Stimulated activated CD4-positive, alpha-beta T cell treated with anti-CD3 and anti-CD28 coated beads, TNF-alpha, amount 100 ng/mL, for 48 hours (primary cell): Measurements from ENCODE around the gene SLC2A4RG.

Source experiments
- DNase-seq, 3 donors: peaks; one replicate each; pipeline ENCODE4 v3.0.0-alpha.2; 2020; ENCODE audit warnings: low read depth in 3 of 3

The SLC2A4RG gene, protein sequence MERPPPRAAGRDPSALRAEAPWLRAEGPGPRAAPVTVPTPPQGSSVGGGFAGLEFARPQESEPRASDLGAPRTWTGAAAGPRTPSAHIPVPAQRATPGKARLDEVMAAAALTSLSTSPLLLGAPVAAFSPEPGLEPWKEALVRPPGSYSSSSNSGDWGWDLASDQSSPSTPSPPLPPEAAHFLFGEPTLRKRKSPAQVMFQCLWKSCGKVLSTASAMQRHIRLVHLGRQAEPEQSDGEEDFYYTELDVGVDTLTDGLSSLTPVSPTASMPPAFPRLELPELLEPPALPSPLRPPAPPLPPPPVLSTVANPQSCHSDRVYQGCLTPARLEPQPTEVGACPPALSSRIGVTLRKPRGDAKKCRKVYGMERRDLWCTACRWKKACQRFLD

DNA sequence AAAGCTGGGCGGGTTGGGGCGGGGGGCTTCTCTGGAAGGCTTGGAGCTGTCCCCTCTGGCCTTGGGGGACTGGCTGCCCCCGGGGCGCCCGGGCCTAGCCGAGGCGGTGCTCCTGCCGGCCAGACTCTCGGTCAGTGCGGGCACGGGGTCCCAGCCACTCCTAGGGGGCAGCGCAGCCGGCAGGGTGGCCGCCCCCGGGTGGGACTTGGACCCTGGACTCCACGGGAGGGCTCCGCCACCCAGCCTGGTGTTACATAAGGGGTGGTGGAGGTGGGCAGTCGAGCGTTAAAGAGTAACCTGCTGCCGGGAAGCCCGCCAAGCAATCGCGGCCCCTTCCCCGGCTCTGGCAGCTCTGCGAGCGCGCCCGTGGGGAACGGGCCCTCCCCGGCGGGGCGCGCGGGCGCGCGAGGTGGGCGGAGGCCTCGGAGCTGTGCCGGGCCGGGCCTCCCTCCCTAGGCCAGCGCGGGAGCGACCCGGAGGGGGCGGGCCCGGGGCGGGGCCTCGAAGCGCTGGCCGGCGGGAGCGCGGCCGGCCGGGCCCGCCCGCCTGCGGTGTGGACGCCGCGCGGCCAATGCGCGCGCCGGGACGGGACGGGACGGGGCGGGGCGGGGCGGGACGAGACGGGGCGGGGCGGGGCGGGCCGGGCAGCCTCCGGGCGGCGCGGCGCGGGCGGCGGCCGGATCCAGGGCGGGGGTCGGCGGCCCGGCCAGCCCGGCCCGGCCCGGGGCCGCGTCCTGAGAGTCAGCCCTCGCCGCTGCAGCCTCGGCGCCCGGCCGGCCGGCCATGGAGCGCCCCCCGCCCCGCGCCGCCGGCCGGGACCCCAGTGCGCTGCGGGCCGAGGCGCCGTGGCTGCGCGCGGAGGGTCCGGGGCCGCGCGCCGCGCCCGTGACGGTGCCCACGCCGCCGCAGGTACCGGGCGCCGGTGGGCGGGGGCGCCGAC lies at the start of gene SLC2A4RG:
Gene SLC2A4RG (plus strand): TSS at position 647 of the 940 bp plus-strand sequence. CDS start 137 bp downstream, at position 784.
- DNase-seq = no peak

DNA sequence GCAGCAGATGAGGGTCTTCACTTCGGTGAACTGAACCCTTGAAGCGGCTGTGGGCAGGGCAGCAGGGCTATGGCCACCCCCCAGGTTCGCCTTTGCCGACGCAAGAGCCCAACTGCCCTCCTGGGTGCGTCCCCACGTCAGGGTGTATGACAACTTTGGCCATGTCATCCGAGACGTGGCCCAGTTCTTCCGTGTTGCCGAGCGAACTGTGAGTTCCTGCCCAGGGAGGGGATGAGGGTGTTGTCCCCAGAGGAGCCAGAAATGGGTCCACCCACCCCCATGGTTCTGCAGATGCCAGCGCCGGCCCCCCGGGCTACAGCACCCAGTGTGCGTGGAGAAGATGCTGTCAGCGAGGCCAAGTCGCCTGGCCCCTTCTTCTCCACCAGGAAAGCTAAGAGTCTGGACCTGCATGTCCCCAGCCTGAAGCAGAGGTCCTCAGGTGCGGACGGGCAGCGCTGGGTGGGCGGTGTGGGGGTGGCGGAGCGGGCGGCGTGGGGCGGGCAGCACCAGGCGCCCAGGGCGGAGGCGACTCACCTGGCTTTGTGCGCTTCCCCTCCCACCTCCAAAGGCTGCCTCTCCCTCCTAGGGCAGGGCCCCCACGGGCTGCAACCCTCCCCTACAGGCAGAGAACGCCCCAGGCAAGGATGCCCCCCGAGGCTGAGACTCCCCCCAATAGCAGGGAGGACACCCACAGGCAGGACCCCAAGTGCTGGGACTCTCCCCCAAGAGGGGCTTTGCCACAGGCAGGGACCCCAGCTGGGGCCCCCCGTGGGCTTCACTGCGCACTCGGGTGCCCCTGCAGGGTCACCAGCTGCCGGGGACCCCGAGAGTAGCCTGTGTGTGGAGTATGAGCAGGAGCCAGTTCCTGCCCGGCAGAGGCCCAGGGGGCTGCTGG lies 49.3 kb upstream of the SLC2A4RG start:
- DNase-seq = no peak

DNA sequence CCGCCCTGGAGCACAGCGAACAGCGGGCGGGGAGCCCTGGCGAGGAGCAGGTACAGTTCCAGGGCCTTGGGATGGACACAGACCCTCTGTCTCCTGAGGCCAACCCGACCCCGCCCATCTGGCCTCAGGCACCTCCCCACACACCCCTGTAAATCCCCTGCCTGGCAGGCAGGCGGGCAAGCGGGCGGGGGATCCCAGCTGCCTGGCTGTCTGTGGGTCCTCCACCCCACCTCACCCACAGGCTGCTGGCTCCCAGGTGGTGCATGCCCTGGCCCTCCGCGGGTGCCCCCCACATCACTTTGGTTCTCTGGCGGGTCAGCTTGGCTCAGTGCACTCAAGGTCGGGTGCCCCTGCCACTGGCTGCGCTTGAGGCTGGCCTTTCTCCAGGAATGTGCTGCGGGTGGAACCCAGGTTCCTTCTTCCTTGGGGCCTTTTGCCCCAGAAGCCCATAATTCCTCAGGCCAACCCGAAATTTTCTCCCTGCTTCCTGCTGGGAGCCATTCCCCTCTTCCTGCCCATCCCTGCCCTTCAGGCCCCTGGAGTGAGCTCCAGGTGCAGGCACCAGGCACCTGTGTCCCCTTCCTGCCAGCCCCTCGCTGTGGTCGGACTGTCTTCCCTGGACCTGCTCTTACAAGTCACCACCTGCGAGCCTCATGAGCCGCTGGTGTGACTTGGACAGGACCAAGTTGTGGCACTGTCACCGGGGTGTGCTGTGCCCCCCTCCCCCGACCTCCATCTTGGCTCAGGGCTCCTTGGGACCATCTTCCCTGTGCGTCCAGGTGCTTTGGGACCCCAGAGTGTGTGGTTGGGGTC lies 48.5 kb upstream of the SLC2A4RG start:
- DNase-seq = no peak

DNA sequence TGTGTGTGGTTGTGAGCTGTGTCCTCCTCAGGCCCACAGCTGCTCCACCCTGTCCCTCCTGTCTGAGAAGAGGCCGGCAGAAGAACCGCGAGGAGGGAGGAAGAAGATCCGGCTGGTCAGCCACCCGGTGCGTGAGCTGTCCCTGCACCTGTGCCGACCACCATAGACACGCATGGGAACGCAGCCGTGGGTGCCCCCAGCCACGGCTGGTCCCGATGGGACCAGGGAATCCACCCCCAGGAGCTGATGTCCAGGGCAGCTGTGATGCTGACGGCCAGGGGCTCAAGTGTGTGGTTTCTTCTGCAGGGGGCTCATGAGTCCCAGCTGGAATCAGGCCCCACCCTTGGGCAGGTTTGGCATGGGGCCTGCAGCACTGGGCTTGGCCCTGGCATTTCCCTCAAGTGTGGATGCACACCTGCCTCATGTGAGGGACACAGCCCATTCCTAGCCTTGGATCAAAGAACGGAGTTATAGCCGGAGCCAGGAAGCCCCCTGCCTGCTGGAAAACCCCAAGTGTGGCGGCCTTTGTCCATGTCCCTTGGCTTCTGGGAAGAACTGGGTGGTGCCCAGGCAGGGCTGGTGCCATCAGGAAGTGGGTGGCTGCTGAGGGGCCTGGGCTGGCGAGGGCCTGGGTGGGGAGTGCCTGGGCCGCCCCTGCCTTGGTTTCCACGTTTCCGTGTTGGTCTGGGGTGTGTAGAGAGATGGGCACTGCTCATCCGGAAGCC lies 47.7 kb upstream of the SLC2A4RG start:
- no peak for DNase-seq

DNA sequence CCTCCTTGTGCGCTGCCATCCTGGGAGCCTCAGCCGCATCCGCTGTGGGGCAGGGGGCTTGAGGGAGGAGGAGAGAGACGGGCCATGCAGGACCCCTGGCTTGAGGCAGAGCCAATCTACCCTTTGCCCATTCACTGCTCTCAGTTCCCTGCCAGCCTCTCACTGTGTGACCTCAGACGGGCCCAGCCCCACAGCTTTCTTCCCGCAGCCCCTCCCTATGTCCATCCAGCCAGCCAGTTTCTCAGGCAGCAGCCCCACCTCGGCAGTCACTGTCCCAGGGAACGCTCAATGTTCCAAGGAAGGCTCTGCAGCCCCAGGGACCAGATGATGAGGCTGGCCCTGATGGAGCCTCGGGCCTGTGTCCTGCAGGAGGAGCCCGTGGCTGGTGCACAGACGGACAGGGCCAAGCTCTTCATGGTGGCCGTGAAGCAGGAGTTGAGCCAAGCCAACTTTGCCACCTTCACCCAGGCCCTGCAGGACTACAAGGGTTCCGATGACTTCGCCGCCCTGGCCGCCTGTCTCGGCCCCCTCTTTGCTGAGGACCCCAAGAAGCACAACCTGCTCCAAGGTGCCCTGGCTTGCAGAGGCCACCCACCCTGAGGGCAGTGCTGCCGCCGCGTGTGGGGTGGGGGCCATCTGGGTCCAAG lies 47.0 kb upstream of the SLC2A4RG start:
- no peak for DNase-seq

DNA sequence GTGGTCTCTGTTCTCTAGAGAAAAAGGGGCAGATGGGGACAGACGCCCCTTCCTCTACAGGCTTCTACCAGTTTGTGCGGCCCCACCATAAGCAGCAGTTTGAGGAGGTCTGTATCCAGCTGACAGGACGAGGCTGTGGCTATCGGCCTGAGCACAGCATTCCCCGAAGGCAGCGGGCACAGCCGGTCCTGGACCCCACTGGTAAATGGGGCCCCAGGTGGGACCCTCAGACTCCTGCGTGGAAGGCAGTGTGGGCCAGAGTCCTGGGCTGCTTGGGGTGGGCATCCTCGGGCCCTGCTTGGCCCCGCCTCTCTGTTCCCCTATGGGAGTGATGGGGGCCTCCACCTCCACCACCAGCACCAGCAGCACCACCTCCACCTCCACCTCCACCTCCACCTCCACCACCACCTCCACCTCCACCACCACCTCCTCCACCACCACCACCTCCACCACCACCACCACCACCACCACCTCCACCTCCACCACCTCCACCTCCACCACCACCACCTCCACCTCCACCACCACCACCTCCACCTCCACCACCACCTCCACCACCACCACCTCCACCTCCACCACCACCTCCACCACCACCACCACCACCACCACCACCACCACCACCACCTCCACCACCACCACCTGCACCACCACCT lies 46.4 kb upstream of the SLC2A4RG start:
- DNase-seq = no peak

DNA sequence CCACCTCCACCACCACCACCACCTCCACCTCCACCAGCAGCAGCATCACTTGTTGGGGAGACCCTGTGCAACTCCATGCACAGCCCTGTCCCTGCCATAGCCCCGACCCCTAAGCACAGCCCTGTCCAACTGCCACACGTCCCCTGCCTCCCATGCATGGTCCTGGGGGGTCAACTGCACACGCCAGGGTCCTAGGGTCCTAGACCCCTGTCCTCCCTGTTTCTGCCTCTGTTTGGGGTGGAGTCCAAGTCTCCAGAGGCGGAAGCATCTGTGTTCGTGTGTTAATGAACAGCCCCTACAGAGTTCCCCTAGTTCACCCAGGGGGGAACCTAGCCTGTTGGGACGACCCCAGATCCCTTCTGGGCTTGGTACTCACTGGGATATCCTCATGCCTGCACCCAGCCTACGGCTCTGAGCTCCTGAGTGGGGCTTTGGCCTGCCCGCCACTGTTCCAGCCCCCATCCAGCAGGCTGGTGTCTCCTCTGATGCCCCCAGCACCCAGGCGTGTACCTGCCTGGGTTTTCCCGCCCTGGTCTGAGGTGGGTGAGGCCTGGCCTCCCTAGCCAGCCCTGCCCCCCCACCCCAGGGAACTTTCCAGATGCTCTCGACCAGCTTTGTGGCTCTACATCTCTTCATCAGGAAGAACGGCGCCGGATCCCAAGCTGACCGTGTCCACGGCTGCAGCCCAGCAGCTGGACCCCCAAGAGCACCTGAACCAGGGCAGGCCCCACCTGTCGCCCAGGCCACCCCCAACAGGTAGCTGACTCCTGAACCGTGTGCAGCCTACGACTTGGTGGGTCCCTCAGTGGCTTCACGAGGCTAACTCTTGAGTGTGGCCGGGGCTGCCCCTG lies 45.6 kb upstream of the SLC2A4RG start:
- no peak for DNase-seq

DNA sequence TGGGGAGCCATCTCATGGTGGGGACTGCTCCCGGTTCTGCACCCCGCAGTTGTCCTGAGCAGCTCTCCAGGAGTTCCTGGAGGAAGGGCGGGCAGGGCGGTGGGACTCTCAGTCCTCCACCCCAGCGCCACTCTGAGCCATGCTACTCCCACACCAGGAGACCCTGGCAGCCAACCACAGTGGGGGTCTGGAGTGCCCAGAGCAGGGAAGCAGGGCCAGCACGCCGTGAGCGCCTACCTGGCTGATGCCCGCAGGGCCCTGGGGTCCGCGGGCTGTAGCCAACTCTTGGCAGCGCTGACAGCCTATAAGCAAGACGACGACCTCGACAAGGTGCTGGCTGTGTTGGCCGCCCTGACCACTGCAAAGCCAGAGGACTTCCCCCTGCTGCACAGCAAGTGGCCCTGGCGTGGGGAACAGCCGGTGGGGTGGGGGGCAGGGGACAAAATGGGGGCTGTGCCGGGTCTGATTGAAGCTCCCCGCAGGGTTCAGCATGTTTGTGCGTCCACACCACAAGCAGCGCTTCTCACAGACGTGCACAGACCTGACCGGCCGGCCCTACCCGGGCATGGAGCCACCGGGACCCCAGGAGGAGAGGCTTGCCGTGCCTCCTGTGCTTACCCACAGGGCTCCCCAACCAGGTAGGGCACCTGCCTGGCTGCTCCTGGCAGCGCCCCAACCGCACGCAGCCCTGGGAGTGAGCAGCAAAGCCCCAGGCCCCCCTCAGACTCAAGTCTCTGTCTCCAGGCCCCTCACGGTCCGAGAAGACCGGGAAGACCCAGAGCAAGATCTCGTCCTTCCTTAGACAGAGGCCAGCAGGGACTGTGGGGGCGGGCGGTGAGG lies 44.8 kb upstream of the SLC2A4RG start:
- DNase-seq = no peak

DNA sequence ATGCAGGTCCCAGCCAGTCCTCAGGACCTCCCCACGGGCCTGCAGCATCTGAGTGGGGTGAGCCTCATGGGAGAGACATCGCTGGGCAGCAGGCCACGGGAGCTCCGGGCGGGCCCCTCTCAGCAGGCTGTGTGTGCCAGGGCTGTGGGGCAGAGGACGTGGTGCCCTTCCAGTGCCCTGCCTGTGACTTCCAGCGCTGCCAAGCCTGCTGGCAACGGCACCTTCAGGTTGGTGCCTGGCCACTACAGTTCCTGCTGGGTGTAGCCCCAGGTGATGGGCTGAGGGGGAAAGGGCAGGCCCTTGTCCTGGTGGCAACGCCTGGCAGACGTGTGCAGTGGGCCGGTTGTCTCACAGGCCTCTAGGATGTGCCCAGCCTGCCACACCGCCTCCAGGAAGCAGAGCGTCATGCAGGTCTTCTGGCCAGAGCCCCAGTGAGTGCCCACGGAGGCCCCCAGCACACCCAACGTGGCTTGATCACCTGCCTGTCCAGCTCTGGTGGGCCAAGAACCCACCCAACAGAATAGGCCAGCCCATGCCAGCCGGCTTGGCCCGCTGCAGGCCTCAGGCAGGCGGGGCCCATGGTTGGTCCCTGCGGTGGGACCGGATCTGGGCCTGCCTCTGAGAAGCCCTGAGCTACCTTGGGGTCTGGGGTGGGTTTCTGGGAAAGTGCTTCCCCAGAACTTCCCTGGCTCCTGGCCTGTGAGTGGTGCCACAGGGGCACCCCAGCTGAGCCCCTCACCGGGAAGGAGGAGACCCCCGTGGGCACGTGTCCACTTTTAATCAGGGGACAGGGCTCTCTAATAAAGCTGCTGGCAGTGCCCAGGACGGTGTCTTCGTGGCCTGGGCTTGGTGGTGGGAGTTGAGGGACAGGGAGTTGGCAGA lies 43.9 kb upstream of the SLC2A4RG start:
- DNase-seq = no peak

DNA sequence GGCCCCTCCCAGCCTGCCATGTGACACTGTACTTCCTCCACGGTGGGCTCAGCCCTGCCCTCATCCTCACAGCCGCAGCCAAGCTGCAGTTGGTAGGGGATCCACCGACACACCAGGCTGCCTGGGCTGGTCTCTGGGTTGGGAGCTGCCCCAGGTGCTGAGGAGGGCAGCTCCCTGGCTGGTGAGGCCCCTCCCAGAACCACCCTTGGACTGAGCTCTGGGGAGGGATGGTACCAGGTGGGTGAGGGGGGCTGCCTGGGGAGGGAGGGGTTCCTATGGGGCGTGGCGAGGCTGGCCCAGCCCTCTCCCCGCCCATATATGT lies 43.3 kb upstream of the SLC2A4RG start:
- no peak for DNase-seq

DNA sequence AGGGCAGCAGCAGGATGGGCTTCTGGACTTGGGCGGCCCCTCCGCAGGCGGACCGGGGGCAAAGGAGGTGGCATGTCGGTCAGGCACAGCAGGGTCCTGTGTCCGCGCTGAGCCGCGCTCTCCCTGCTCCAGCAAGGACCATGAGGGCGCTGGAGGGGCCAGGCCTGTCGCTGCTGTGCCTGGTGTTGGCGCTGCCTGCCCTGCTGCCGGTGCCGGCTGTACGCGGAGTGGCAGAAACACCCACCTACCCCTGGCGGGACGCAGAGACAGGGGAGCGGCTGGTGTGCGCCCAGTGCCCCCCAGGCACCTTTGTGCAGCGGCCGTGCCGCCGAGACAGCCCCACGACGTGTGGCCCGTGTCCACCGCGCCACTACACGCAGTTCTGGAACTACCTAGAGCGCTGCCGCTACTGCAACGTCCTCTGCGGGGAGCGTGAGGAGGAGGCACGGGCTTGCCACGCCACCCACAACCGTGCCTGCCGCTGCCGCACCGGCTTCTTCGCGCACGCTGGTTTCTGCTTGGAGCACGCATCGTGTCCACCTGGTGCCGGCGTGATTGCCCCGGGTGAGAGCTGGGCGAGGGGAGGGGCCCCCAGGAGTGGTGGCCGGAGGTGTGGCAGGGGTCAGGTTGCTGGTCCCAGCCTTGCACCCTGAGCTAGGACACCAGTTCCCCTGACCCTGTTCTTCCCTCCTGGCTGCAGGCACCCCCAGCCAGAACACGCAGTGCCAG lies 42.8 kb upstream of the SLC2A4RG start, which contains the start of gene TNFRSF6B:
Gene TNFRSF6B (plus strand): TSS at position 25 of the 729 bp plus-strand sequence. CDS start 116 bp downstream, at position 141.
- no peak for DNase-seq

DNA sequence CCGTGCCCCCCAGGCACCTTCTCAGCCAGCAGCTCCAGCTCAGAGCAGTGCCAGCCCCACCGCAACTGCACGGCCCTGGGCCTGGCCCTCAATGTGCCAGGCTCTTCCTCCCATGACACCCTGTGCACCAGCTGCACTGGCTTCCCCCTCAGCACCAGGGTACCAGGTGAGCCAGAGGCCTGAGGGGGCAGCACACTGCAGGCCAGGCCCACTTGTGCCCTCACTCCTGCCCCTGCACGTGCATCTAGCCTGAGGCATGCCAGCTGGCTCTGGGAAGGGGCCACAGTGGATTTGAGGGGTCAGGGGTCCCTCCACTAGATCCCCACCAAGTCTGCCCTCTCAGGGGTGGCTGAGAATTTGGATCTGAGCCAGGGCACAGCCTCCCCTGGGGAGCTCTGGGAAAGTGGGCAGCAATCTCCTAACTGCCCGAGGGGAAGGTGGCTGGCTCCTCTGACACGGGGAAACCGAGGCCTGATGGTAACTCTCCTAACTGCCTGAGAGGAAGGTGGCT lies 42.2 kb upstream of the SLC2A4RG start:
- DNase-seq = no peak

DNA sequence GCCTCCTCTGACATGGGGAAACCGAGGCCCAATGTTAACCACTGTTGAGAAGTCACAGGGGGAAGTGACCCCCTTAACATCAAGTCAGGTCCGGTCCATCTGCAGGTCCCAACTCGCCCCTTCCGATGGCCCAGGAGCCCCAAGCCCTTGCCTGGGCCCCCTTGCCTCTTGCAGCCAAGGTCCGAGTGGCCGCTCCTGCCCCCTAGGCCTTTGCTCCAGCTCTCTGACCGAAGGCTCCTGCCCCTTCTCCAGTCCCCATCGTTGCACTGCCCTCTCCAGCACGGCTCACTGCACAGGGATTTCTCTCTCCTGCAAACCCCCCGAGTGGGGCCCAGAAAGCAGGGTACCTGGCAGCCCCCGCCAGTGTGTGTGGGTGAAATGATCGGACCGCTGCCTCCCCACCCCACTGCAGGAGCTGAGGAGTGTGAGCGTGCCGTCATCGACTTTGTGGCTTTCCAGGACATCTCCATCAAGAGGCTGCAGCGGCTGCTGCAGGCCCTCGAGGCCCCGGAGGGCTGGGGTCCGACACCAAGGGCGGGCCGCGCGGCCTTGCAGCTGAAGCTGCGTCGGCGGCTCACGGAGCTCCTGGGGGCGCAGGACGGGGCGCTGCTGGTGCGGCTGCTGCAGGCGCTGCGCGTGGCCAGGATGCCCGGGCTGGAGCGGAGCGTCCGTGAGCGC lies 41.6 kb upstream of the SLC2A4RG start:
- no peak for DNase-seq

DNA sequence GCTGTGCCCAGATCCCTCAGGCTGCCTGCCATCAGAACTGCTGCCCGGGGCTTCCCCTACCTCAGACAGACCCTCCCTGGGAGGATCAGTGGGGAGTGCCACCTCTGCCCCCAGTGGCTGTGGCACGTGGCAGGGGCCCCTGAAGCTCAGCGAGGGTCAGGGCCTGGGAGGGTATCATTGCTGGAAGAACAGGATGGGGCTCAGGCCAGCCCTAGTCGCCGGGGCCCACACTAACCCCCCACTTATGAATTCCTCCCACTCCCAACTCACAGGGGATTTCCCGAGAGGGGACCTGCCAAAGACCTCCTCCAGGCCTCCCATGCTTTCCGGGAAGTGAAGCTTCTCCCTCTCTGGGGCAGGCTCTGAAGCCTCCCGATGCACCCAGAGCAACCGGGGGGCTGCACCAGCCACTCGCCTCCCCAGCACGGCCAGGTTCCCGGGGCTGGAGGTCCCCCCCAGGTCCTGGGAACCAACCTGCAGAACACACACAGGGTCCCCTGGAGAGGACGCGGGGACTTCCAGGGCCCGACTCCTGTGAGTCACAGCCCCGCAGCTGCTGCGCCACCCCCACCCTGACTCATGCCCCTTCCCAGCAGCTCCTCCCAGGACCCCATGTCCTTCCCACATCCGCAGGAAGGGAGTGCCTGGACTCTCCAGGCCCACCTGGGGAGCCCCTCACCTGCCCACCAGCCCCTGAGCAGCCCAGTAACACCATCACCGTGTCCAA lies 40.7 kb upstream of the SLC2A4RG start:
- peak; percentile 47 to 60 (median 56) for DNase-seq
